CD4-positive, alpha-beta T cell treated with Interleukin-15 for 1 hour (primary cell): ENCODE measurements around the gene SPRR2D.

Experiments used
- DNase-seq: peaks from one replicate; pipeline ENCODE4 v3.0.0-alpha.2; 2020

Gene SPRR2D

DNA sequence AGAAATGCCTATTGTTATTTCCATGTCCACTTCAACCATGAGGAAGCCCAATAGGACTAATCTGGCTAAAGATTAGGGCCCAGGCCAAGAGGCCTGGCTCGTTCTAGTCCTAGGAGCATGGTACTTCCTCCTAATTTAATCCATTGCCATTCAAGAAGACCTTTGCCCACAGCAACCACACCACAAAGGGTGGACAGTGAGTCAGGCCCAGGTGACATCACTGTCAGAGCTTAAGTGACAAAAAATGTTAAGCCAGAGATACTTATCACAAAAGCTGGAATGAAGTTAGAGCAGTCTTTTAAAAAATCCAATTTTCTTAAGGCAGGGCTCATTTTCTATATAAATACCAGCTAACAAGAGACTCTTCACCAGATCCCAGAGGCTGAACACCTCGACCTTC, 39.5 kb downstream of the SPRR2D start, which contains the start of gene SPRR3:
Gene SPRR3 (plus strand): TSS at position 368 of the 400 bp plus-strand sequence. CDS start 1,272 bp downstream, outside the sequence.
- no peak for DNase-seq

DNA sequence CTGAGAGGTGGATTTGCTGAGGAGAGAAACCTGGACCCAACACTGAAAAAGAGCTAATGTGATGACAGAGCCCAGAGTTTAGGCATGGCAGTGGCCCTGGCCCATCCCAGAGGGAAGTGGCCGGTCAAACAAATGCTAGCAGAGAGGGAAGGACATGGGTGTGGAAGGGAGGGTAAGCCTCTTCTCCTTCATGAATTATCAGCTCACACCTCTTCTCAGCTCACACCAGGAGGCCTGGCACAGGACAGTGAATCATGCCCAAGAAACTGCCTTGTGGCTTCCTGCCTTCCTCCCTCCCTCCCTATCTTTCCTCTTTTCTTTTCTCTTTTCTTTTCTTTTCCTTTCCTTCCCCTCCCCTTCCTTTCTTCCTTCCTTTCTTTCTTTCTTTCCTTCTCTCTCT, 40.6 kb downstream of the SPRR2D start:
- no peak for DNase-seq

DNA sequence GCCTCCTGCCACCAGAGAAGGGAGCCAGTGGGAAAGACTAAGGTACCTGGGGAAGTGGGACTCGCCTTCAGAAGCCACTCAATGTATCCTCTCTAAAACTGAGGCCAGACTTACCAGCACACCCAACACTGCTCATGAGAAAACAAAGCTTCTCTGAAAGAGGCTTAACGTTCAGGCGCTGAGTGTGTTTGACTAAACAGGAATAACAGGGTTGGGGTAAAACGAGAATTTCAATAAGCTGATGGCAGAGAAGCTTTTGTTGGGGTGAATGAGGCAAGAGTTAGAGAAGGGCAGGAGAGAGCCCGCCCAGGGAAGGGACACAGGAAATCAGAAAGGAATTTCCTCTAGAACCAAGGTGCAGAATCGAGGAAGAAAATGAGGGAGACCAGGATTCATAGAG, 41.1 kb downstream of the SPRR2D start:
- no peak for DNase-seq

DNA sequence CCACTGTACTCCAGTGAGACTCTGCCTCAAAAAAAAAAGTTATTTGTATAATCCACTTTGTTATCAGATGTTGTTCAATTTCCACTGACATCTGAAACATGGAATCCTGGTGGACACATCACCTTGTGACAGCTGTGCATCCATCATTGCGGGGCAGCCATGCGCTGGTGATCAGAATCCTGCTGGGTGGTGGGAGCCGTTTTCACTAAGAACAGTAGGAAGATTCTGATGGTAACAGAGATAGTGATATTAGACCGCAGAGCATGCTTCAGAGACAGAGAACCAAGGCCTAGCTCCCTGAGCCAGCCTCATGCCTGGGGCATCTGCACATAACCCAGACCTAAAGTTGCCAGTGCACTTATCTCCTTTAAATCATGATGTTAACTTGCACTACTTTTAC, 42.4 kb downstream of the SPRR2D start:
- DNase-seq: no peak

DNA sequence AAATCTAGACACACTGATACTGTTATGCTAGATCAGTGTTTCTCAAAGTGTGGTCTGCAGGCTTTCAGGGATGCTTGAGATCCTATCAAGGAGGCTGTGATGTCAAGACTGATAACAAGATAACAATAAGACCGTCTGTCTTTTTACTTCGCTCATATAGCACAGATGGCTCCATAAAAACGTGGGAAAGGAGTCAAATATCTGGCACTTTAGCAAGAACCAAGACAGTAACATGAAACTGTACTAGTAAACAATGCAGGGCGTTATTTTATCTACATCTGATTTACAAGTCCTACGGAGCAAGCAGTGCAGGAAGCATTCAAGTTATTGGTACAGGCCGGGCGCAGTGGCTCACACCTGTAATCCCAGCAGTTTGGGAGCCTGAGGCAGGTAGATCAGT, 43.0 kb downstream of the SPRR2D start:
- no peak for DNase-seq

DNA sequence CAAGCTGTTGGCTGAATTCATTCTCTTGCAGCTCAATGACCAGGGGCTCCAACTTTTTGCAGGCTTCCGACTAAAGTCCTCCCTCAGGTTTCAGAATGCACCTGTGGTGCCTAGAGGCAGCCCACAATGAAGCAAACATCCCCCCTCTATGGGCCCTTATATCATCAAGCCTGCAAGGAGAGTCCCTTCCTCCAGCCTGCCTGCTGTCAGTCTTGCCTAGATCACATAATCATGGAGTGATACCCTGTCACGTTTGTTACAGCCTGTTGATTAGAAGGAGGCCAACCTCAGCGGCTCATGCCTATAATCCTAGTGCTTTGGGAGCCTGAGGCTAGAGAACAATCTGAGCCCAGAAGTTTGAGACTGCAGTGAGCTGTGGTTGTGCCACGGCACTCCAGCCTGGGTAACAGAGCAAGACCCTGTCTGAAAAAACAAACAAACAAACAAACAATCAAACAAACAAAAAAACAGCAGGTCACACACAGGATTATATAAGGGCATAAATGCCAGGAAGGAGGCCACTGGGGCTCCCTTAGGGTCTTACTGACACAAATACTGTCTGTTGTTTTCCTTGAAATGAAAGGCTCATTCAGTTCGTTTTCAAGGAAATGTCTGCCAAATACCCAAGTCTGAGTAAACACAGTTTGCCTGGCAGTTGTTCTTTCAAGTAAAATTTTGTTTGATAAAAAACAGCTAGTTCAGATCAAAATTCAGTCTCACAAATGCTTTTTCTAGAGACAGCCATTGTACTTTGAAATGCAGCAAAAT, 44.1 kb downstream of the SPRR2D start:
- no peak for DNase-seq

DNA sequence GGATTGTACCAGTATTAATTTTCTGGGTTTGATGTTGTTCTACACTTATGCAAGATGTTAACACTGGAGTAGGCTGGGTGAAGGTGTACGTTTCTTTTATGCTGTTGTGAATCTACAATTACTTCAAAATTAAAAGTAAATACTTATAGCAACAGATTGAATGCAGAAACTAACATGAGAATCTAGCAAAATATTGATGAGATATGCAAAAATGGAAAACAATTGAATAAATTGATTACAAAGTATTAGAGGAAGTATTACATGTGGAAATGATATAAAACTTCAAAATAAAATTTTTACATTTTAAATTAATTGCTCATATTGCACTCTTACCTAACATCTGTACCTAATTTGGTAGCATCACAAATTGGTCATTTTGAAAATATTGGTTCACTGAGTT, 45.1 kb downstream of the SPRR2D start:
- no peak for DNase-seq

DNA sequence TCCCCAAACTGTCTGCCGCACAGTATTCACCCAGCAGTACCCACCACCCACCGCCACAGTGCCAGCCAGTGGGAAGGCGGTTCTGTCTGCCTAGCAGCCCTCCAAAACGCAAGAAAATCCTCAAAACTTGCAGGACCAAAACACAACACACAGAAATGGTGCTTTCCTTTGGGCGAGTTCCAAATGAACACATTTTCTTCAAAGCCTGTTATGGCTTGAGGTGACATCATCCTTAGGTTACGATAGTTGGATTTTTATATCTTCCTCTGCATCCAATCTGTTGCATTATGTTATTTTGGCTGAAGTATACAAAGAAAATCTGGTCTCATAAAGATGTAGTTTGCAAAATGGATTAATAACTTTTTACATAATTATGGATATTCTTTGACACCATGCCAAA, 47.7 kb downstream of the SPRR2D start:
- no peak for DNase-seq
